ENCODE data around the gene SDF2. TPM values are rescaled to one million over a fixed set of nuclear protein-coding genes. Genes with fewer than 3 reads are reported as not detected.

Gene SDF2
- total and polyA plus RNA-seq, 2 experiments from 2014 or later: 32.5 to 54.6 TPM

- Mint-ChIP-seq H3K36me3 (ENCODE audit: low read depth) (peaks cover 98% of the 10 kb centered on the region), H3K4me3 (no peak overlapping the region), H3K27ac (no peak overlapping the region), H3K4me1 (no peaks in the 10 kb centered on the region), H3K27me3 (ENCODE audit: insufficient read depth, low read depth, poor library complexity) (peaks cover 10% of the 10 kb centered on the region), H3K9me3 (no peaks in the 10 kb centered on the region; the same call in 2 of the 3 replicates)
- ATAC-seq: no peak
- H3K9me2 ChIP-seq (ENCODE audit: insufficient read depth): no peaks in the 10 kb centered on the region
- H2AFZ ChIP-seq: no peak overlapping the region
- H3F3A ChIP-seq (replicated peaks; ENCODE audit: low read depth): 0 out of 2 replicates have a peak, but pooled peaks cover 9% of the 10 kb centered on the region
- DNase-seq (ENCODE audit: low spot score): no peak
- no peaks in the 10 kb centered on the region for H3K79me2 ChIP-seq (replicated peaks; ENCODE audit: insufficient read depth)
- no peaks in the 10 kb centered on the region for H3K4me1 ChIP-seq (ENCODE audit: insufficient read depth)
- H3K36me3 ChIP-seq (ENCODE audit: insufficient read depth): peaks cover 96% of the 10 kb centered on the region
- H4K20me1 ChIP-seq (replicated peaks; ENCODE audit: insufficient read depth): peaks cover 2% of the 10 kb centered on the region
- H3K4me3 ChIP-seq: no peak overlapping the region
- no peak overlapping the region for H3K4me2 ChIP-seq
- H3K27me3 ChIP-seq (ENCODE audit: insufficient read depth): no peaks in the 10 kb centered on the region
- TF ChIP-seq ZNF114 (CRISPR knock-in tag; IDR thresholded peaks at IDR 0.05) (no peak), ETS1 (IDR thresholded peaks at IDR 0.05) (no peak), CREB1 (CRISPR knock-in tag; IDR thresholded peaks at IDR 0.05; ENCODE audit: low read depth) (no peak), REST (IDR thresholded peaks at IDR 0.05; ENCODE audit: unreplicated experiment) (no peak), EZH2 (IDR thresholded peaks at IDR 0.05; ENCODE audit: low read depth, unreplicated experiment) (no peak), POLR2AphosphoS5 (IDR thresholded peaks at IDR 0.05; ENCODE audit: low read depth) (no peak), CTCF (conservative IDR thresholded peaks at IDR 0.05; ENCODE audit: low read depth in 2 of 2) (no peak), ZNF331 (CRISPR knock-in tag; IDR thresholded peaks at IDR 0.05; ENCODE audit: low read depth) (no peak), ZNF462 (CRISPR knock-in tag; IDR thresholded peaks at IDR 0.05) (no peak), JUNB (IDR thresholded peaks at IDR 0.05; ENCODE audit: unreplicated experiment) (no peak), EZH2phosphoT487 (IDR thresholded peaks at IDR 0.05; ENCODE audit: unreplicated experiment) (no peak)
- no peak overlapping the region for H3K27ac ChIP-seq (ENCODE audit: low read depth)
These were observed 24.6 kb upstream of the SDF2 start for GRCh38 chr17:28686296-28686695.

Data from GM23338 (cell line).